Stimulated activated naive CD8-positive, alpha-beta T cell treated with anti-CD3 and anti-CD28 coated beads, Interleukin-15, Interleukin-2, amounts not matched to agents 100 ng/mL and 50 ng/mL, for 24 hours (primary cell): Measurements from ENCODE around the gene RHBDF1.

ENCODE experiments used
- H3K27ac Mint-ChIP-seq: one replicate; pipeline ENCODE4 v1.8.0; 2021; ENCODE audit warnings: mild to moderate bottlenecking, mixed read lengths
- H3K27me3 Mint-ChIP-seq: one replicate; pipeline ENCODE4 v1.8.0; 2021; ENCODE audit warnings: mixed read lengths
- H3K36me3 Mint-ChIP-seq: one replicate; pipeline ENCODE4 v1.8.0; 2021; ENCODE audit warnings: low read depth, mixed read lengths
- H3K4me1 Mint-ChIP-seq: one replicate; pipeline ENCODE4 v1.8.0; 2021; ENCODE audit warnings: low read depth, mixed read lengths
- H3K4me3 Mint-ChIP-seq: one replicate; pipeline ENCODE4 v1.8.0; 2021; ENCODE audit warnings: mild to moderate bottlenecking, mixed read lengths
- H3K9me3 Mint-ChIP-seq: one replicate; pipeline ENCODE4 v1.8.0; 2021; ENCODE audit warnings: mixed read lengths

Gene RHBDF1

GRCh38 chr16:71540-72401, 660 bp downstream of the RHBDF1 start:
- Mint-ChIP-seq H3K36me3 (no peaks in the 10 kb centered on the region), H3K9me3 (no peaks in the 10 kb centered on the region), H3K27ac (no peak overlapping the region), H3K4me3 (peak overlapping the region; percentile 3), H3K4me1 (peaks cover 14% of the 10 kb centered on the region), H3K27me3 (peaks cover 30% of the 10 kb centered on the region)

- Mint-ChIP-seq H3K9me3 (no peaks in the 10 kb centered on the region), H3K27me3 (peaks cover 30% of the 10 kb centered on the region), H3K4me3 (no peak overlapping the region)
Observed at GRCh38 chr16:71210-71539, 1.3 kb downstream of the RHBDF1 start.

GRCh38 chr16:69181-69580, 3.2 kb downstream of the RHBDF1 start:
- Mint-ChIP-seq H3K27ac (no peak overlapping the region), H3K4me3 (no peak overlapping the region), H3K36me3 (no peaks in the 10 kb centered on the region), H3K9me3 (no peaks in the 10 kb centered on the region), H3K4me1 (peaks cover 5% of the 10 kb centered on the region), H3K27me3 (peaks cover 25% of the 10 kb centered on the region)

More at GRCh38 chr16:71210-71539, 1.3 kb downstream of the RHBDF1 start:
- H3K27ac Mint-ChIP-seq: no peak overlapping the region
- no peaks in the 10 kb centered on the region for H3K36me3 Mint-ChIP-seq
- H3K4me1 Mint-ChIP-seq: peaks cover 8% of the 10 kb centered on the region

- peaks cover 15% of the 10 kb centered on the region for H3K27me3 Mint-ChIP-seq
- H3K27ac Mint-ChIP-seq: no peak overlapping the region
- H3K4me3 Mint-ChIP-seq: no peak overlapping the region
Observed at GRCh38 chr16:67884-68789, 4.3 kb downstream of the RHBDF1 start.

GRCh38 chr16:67183-67791, 5.1 kb downstream of the RHBDF1 start:
- H3K9me3 Mint-ChIP-seq: no peaks in the 10 kb centered on the region
- peaks cover 10% of the 10 kb centered on the region for H3K27me3 Mint-ChIP-seq
- H3K4me3 Mint-ChIP-seq: no peak overlapping the region
- H3K27ac Mint-ChIP-seq: no peak overlapping the region
- H3K4me1 Mint-ChIP-seq: no peaks in the 10 kb centered on the region
- no peaks in the 10 kb centered on the region for H3K36me3 Mint-ChIP-seq

More at GRCh38 chr16:67884-68789, 4.3 kb downstream of the RHBDF1 start:
- H3K36me3 Mint-ChIP-seq: no peaks in the 10 kb centered on the region
- H3K4me1 Mint-ChIP-seq: peaks cover 5% of the 10 kb centered on the region
- no peaks in the 10 kb centered on the region for H3K9me3 Mint-ChIP-seq

GRCh38 chr16:66309-67182, 5.9 kb downstream of the RHBDF1 start:
- H3K4me3 Mint-ChIP-seq: no peak overlapping the region
- H3K27ac Mint-ChIP-seq: no peak overlapping the region
- no peaks in the 10 kb centered on the region for H3K36me3 Mint-ChIP-seq

GRCh38 chr16:65745-66144, 6.7 kb downstream of the RHBDF1 start:
- Mint-ChIP-seq H3K4me3 (no peak overlapping the region), H3K9me3 (no peaks in the 10 kb centered on the region), H3K36me3 (no peaks in the 10 kb centered on the region), H3K4me1 (no peaks in the 10 kb centered on the region), H3K27ac (no peak overlapping the region), H3K27me3 (peaks cover 3% of the 10 kb centered on the region)

More at GRCh38 chr16:66309-67182, 5.9 kb downstream of the RHBDF1 start:
- Mint-ChIP-seq H3K4me1 (no peaks in the 10 kb centered on the region), H3K27me3 (peaks cover 8% of the 10 kb centered on the region), H3K9me3 (no peaks in the 10 kb centered on the region)

- no peaks in the 10 kb centered on the region for H3K27me3 Mint-ChIP-seq
- no peaks in the 10 kb centered on the region for H3K9me3 Mint-ChIP-seq
- H3K4me3 Mint-ChIP-seq: no peak overlapping the region
- no peaks in the 10 kb centered on the region for H3K4me1 Mint-ChIP-seq
- H3K27ac Mint-ChIP-seq: no peak overlapping the region
- H3K36me3 Mint-ChIP-seq: no peaks in the 10 kb centered on the region
Observed at GRCh38 chr16:64914-65255, 7.5 kb downstream of the RHBDF1 start.

- Mint-ChIP-seq H3K4me3 (no peak overlapping the region), H3K9me3 (no peaks in the 10 kb centered on the region), H3K4me1 (no peaks in the 10 kb centered on the region), H3K36me3 (no peaks in the 10 kb centered on the region), H3K27me3 (no peaks in the 10 kb centered on the region), H3K27ac (no peak overlapping the region)
Observed at GRCh38 chr16:63998-64913, 8.2 kb downstream of the RHBDF1 start.

GRCh38 chr16:63466-63865, 9.0 kb downstream of the RHBDF1 start:
- no peak overlapping the region for H3K4me3 Mint-ChIP-seq
- H3K36me3 Mint-ChIP-seq: no peaks in the 10 kb centered on the region
- H3K9me3 Mint-ChIP-seq: no peaks in the 10 kb centered on the region
- H3K27ac Mint-ChIP-seq: no peak overlapping the region
- H3K4me1 Mint-ChIP-seq: no peaks in the 10 kb centered on the region
- no peaks in the 10 kb centered on the region for H3K27me3 Mint-ChIP-seq

- H3K36me3 Mint-ChIP-seq: no peaks in the 10 kb centered on the region
- H3K27ac Mint-ChIP-seq: no peak overlapping the region
- H3K9me3 Mint-ChIP-seq: no peaks in the 10 kb centered on the region
- H3K4me3 Mint-ChIP-seq: no peak overlapping the region
- no peaks in the 10 kb centered on the region for H3K27me3 Mint-ChIP-seq
- no peaks in the 10 kb centered on the region for H3K4me1 Mint-ChIP-seq
Observed at GRCh38 chr16:62968-63391, 9.5 kb downstream of the RHBDF1 start.

GRCh38 chr16:62283-62967, 10.0 kb downstream of the RHBDF1 start:
- Mint-ChIP-seq H3K4me3 (no peak overlapping the region), H3K27ac (no peak overlapping the region), H3K4me1 (no peaks in the 10 kb centered on the region), H3K27me3 (no peaks in the 10 kb centered on the region), H3K9me3 (no peaks in the 10 kb centered on the region), H3K36me3 (no peaks in the 10 kb centered on the region)

GRCh38 chr16:61879-62281, 10.6 kb downstream of the RHBDF1 start:
- no peak overlapping the region for H3K4me3 Mint-ChIP-seq
- no peak overlapping the region for H3K27ac Mint-ChIP-seq
- H3K36me3 Mint-ChIP-seq: no peaks in the 10 kb centered on the region
- H3K27me3 Mint-ChIP-seq: no peaks in the 10 kb centered on the region
- H3K4me1 Mint-ChIP-seq: no peaks in the 10 kb centered on the region
- H3K9me3 Mint-ChIP-seq: no peaks in the 10 kb centered on the region
